Endothelial cell of umbilical vein (primary cell): ENCODE results near the gene FBL.

Source experiments
- CTCF ChIP-seq, 2 donors: IDR thresholded peaks; 1 replicate in 1 of 2; 2 replicates in 1 of 2; pipeline ENCODE4 v1.5.1; 2011; ENCODE audit warnings: low read length in 2 of 2, mild to moderate bottlenecking in 2 of 2, moderate library complexity in 2 of 2, control low read depth in 1 of 2, inconsistent platforms in 1 of 2, low read depth in 1 of 2; ENCODE audit not compliant: insufficient read depth in 1 of 2; ENCODE audit errors: extremely low read depth in 1 of 2
- EZH2 ChIP-seq: IDR thresholded peaks from 2 replicates; pipeline ENCODE4 v1.6.1; 2012; ENCODE audit warnings: borderline replicate concordance, low read depth, mild to moderate bottlenecking, moderate library complexity, low read length, inconsistent platforms; ENCODE audit not compliant: severe bottlenecking
- MAX ChIP-seq: IDR thresholded peaks from 2 replicates; pipeline ENCODE4 v1.6.1; 2011; ENCODE audit not compliant: insufficient read depth, insufficient read length
- POLR2AphosphoS5 ChIP-seq: IDR thresholded peaks from 2 replicates; pipeline ENCODE4 v1.6.1; 2012; ENCODE audit warnings: low read depth, mild to moderate bottlenecking, control low read depth, low read length, moderate library complexity; ENCODE audit not compliant: insufficient read depth

GRCh38 chr19:39814595-39814994, 31.6 kb downstream of the FBL start:
- TF ChIP-seq CTCF (IDR thresholded peaks at IDR 0.05; ENCODE audit: extremely low read depth in 1 of 2, insufficient read depth in 1 of 2, low read depth in 1 of 2, low read length in 2 of 2) (no peak), POLR2AphosphoS5 (no peak), MAX (no peak), EZH2 (no peak)
